Activated T-helper 1 cell treated with Interleukin-2 at 50 U/mL for 16 hours (primary cell): ENCODE measurements around the gene PLEKHM1.
A peak's percentile ranks its signal among the peaks of the same experiment; 100 is the strongest.
"Not testable (repeated sequence)": the region's sequence is repeated elsewhere in the genome, so short reads cannot be mapped to it uniquely, and the experiment has no call there.

Experiments used
- DNase-seq: peaks from one replicate; pipeline ENCODE4 v3.0.0-alpha.2; 2020; ENCODE audit warnings: low read depth

Gene PLEKHM1

GRCh38 chr17:45441526-45442310, 48.8 kb downstream of the PLEKHM1 start:
- DNase-seq = no peak

GRCh38 chr17:45440839-45441515, 49.5 kb downstream of the PLEKHM1 start:
- DNase-seq = not testable (repeated sequence)

GRCh38 chr17:45440161-45440778, 50.3 kb downstream of the PLEKHM1 start:
- no peak for DNase-seq

GRCh38 chr17:45438931-45439610, 51.5 kb downstream of the PLEKHM1 start:
- DNase-seq = no peak

GRCh38 chr17:45437465-45438283, 52.8 kb downstream of the PLEKHM1 start:
- no peak for DNase-seq

- no peak for DNase-seq
Measured at GRCh38 chr17:45436625-45437464, 53.7 kb downstream of the PLEKHM1 start.

GRCh38 chr17:45436161-45436560, 54.4 kb downstream of the PLEKHM1 start:
- no peak for DNase-seq

GRCh38 chr17:45435481-45435880, 55.0 kb downstream of the PLEKHM1 start:
- DNase-seq = no peak

GRCh38 chr17:45433159-45433535, 57.4 kb downstream of the PLEKHM1 start:
- no peak for DNase-seq

GRCh38 chr17:45432405-45433158, 57.9 kb downstream of the PLEKHM1 start, which contains the start of gene ARHGAP27:
Gene ARHGAP27 (minus strand): TSS chr17:45432870. CDS start chr17:45430279, 2,591 bp downstream.
- DNase-seq = no peak

GRCh38 chr17:45431531-45432404, 58.8 kb downstream of the PLEKHM1 start:
- DNase-seq = peak; percentile 52

- DNase-seq = no peak
Measured at GRCh38 chr17:45430738-45431530, 59.6 kb downstream of the PLEKHM1 start.

- no peak for DNase-seq
Measured at GRCh38 chr17:45430006-45430737, 60.3 kb downstream of the PLEKHM1 start.

- DNase-seq = no peak
Measured at GRCh38 chr17:45429339-45430005, 61.0 kb downstream of the PLEKHM1 start.

- DNase-seq = no peak
Measured at GRCh38 chr17:45428931-45429338, 61.6 kb downstream of the PLEKHM1 start.

- DNase-seq = peak; percentile 68
Measured at GRCh38 chr17:45428050-45428617, 62.4 kb downstream of the PLEKHM1 start.
